Endothelial cell of umbilical vein (primary cell): Measurements from ENCODE around the gene SLC30A10.

Experiments
- EZH2 ChIP-seq: IDR thresholded peaks from 2 replicates; pipeline ENCODE4 v1.6.1; 2012; ENCODE audit warnings: borderline replicate concordance, low read depth, mild to moderate bottlenecking, moderate library complexity, low read length, inconsistent platforms; ENCODE audit not compliant: severe bottlenecking
- GATA2 ChIP-seq: IDR thresholded peaks from 2 replicates; pipeline ENCODE4 v1.7.0; 2011; ENCODE audit warnings: low read depth, mild to moderate bottlenecking, moderate library complexity, mixed read lengths, low read length; ENCODE audit not compliant: insufficient read length, insufficient read depth
- JUN ChIP-seq: IDR thresholded peaks from 2 replicates; pipeline ENCODE4 v1.6.1; 2011; ENCODE audit warnings: borderline replicate concordance, low read depth; ENCODE audit not compliant: insufficient read length, insufficient read depth
- POLR2A ChIP-seq: IDR thresholded peaks from 2 replicates; pipeline ENCODE4 v1.6.1; 2012; ENCODE audit warnings: low read depth, mild to moderate bottlenecking, control low read depth, low read length
- POLR2AphosphoS5 ChIP-seq: IDR thresholded peaks from 2 replicates; pipeline ENCODE4 v1.6.1; 2012; ENCODE audit warnings: low read depth, mild to moderate bottlenecking, control low read depth, low read length, moderate library complexity; ENCODE audit not compliant: insufficient read depth
- TF ChIP-seq, protein P1 (sequence below), 2 donors: IDR thresholded peaks; 1 replicate in 1 of 2; 2 replicates in 1 of 2; pipeline ENCODE4 v1.5.1; 2011; ENCODE audit warnings: low read length in 2 of 2, mild to moderate bottlenecking in 2 of 2, moderate library complexity in 2 of 2, control low read depth in 1 of 2, inconsistent platforms in 1 of 2, low read depth in 1 of 2; ENCODE audit not compliant: insufficient read depth in 1 of 2; ENCODE audit errors: extremely low read depth in 1 of 2

DNA sequence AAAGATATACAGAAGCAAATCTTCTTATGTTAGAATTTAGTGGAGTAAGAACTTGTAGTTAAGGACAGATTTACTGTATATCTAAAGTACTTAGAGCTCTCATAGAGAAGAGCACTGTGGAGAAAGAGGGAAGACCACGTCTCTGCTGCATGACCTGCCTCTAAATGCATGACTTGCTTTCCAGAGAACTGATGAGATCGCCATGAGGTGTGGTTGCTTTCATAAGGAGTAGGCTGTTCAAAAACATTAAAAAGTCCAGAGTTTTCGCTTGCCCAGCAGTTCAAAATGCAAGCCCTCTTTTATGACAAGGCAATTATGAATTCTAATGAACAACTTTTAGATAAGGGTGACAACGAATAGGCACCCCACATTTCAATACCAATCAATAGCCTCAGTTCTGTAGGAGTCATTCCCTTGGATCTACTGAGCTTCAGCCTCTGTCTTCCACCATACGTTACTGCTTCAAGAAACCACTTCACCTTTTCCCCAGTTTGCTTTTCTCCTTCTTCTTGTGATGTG lies 24.9 kb downstream of the SLC30A10 start:
- TF ChIP-seq POLR2AphosphoS5 (no peak), GATA2 (no peak), POLR2A (no peak), EZH2 (no peak), JUN (no peak)
- TF ChIP-seq, protein P1, sequence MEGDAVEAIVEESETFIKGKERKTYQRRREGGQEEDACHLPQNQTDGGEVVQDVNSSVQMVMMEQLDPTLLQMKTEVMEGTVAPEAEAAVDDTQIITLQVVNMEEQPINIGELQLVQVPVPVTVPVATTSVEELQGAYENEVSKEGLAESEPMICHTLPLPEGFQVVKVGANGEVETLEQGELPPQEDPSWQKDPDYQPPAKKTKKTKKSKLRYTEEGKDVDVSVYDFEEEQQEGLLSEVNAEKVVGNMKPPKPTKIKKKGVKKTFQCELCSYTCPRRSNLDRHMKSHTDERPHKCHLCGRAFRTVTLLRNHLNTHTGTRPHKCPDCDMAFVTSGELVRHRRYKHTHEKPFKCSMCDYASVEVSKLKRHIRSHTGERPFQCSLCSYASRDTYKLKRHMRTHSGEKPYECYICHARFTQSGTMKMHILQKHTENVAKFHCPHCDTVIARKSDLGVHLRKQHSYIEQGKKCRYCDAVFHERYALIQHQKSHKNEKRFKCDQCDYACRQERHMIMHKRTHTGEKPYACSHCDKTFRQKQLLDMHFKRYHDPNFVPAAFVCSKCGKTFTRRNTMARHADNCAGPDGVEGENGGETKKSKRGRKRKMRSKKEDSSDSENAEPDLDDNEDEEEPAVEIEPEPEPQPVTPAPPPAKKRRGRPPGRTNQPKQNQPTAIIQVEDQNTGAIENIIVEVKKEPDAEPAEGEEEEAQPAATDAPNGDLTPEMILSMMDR (IDR thresholded peaks at IDR 0.05; ENCODE audit: extremely low read depth in 1 of 2, insufficient read depth in 1 of 2, low read depth in 1 of 2, low read length in 2 of 2) = no peak
